ENCODE results near the gene ZNF79.

Gene ZNF79

GRCh38 chr9:127397646-127398274 lies 26.4 kb upstream of the ZNF79 start:
- H3K27ac ChIP-seq = peak overlapping the region; percentile 74 to 95
- no peak for DNase-seq (ENCODE audit: low spot score)

GRCh38 chr9:127398275-127398647 lies 25.9 kb upstream of the ZNF79 start:
- peak overlapping the region; percentile 99 for H3K4me3 ChIP-seq
- no peak for DNase-seq (ENCODE audit: low spot score)
- no peak for TF ChIP-seq CTCF (IDR thresholded peaks at IDR 0.05)
- H3K27ac ChIP-seq = peak overlapping the region in 1 of 2 donors; percentile 95

More at GRCh38 chr9:127397646-127398274, 26.4 kb upstream of the ZNF79 start:
- peak; percentile 19 for TF ChIP-seq CTCF (IDR thresholded peaks at IDR 0.05)
- peak overlapping the region; percentile 99 for H3K4me3 ChIP-seq

GRCh38 chr9:127398715-127399400 lies 25.3 kb upstream of the ZNF79 start:
- Histone ChIP-seq H3K27ac (no peak overlapping the region), H3K4me3 (no peak overlapping the region)
- DNase-seq (ENCODE audit: low spot score) = no peak
- no peak for TF ChIP-seq CTCF (IDR thresholded peaks at IDR 0.05)

- Histone ChIP-seq H3K27ac (no peak overlapping the region), H3K4me3 (no peak overlapping the region)
- no peak for TF ChIP-seq CTCF (IDR thresholded peaks at IDR 0.05)
- no peak for DNase-seq (ENCODE audit: low spot score)
Observed at GRCh38 chr9:127399736-127400269, 24.4 kb upstream of the ZNF79 start.

GRCh38 chr9:127402401-127403090 lies 21.6 kb upstream of the ZNF79 start:
- no peak overlapping the region for H3K4me3 ChIP-seq
- no peak for DNase-seq (ENCODE audit: low spot score)
- TF ChIP-seq CTCF (IDR thresholded peaks at IDR 0.05) = no peak
- no peak overlapping the region for H3K27ac ChIP-seq

- no peak for TF ChIP-seq CTCF (IDR thresholded peaks at IDR 0.05)
- no peak overlapping the region for H3K27ac ChIP-seq
- H3K4me3 ChIP-seq = no peak overlapping the region
- DNase-seq (ENCODE audit: low spot score) = no peak
Observed at GRCh38 chr9:127403507-127404192, 20.5 kb upstream of the ZNF79 start.
